IMR-90 (cell line): ENCODE data around the gene DNM3. TPM values are rescaled to one million over a fixed set of nuclear protein-coding genes. Genes with fewer than 3 reads are reported as not detected.

Experiments used
- ATAC-seq: fragments of 200-7000 bp; cut with Tn5 transposase; 2 replicates; pipeline ENCODE4 v1.9.1; 2020; ENCODE audit warnings: low read depth, mild to moderate bottlenecking, moderate library complexity
- BruUV-seq: library from RNA; stranded (reverse); fragments of 400-500 nt; replicated peaks from 2 replicates; lab custom pipeline; 2021; lab: Mats Ljungman, UMichigan
- CTCF ChIA-PET: fragments of 300-600 bp; formaldehyde crosslinking; extraction: SDS; loops from one replicate; lab custom pipeline; 2021; ENCODE audit warnings: antibody characterized with exemption; lab: Yijun Ruan, JAX
- POLR2A ChIA-PET: fragments of 300-600 bp; sonication (Branson Sonifier 250); formaldehyde crosslinking; loops from one replicate; lab custom pipeline; 2022; ENCODE audit warnings: antibody characterized with exemption; ENCODE audit not compliant: unreplicated experiment; lab: Charles Lee
- DNase-seq: peaks from one replicate; pipeline ENCODE4 v3.0.0; 2013
- H2AFZ ChIP-seq: replicated peaks from 2 replicates; pipeline ENCODE3; 2013; ENCODE audit warnings: low read length, mild to moderate bottlenecking; ENCODE audit not compliant: poor library complexity
- H2AK5ac ChIP-seq: 2 replicates; pipeline ENCODE4 v1.6.1; 2013; ENCODE audit warnings: low read depth, low read length, inconsistent platforms
- H2AK9ac ChIP-seq: replicated peaks from 2 replicates; pipeline ENCODE3; 2013; ENCODE audit warnings: mild to moderate bottlenecking, low read depth, low read length, moderate library complexity; ENCODE audit not compliant: poor library complexity
- H2BK120ac ChIP-seq: 2 replicates; pipeline ENCODE4 v1.6.1; 2013; ENCODE audit warnings: low read depth, low read length, inconsistent platforms
- H2BK15ac ChIP-seq: 3 replicates; pipeline ENCODE4 v1.6.1; 2013; ENCODE audit warnings: low read depth, low read length, inconsistent platforms
- H2BK20ac ChIP-seq: 2 replicates; pipeline ENCODE4 v1.6.1; 2013; ENCODE audit warnings: low read depth, mild to moderate bottlenecking, inconsistent platforms, low read length, moderate library complexity
- H2BK5ac ChIP-seq: 2 replicates; pipeline ENCODE4 v1.6.1; 2013; ENCODE audit warnings: mild to moderate bottlenecking, low read depth, low read length, inconsistent platforms; ENCODE audit not compliant: poor library complexity, severe bottlenecking
- H3K14ac ChIP-seq: replicated peaks from 2 replicates; pipeline ENCODE4 v1.6.1; 2013; ENCODE audit warnings: low read depth, low read length, inconsistent platforms
- H3K18ac ChIP-seq: 2 replicates; pipeline ENCODE4 v1.6.1; 2013; ENCODE audit warnings: low read depth, low read length, control low read depth
- H3K23ac ChIP-seq: 2 replicates; pipeline ENCODE4 v1.6.1; 2013; ENCODE audit warnings: low read depth, low read length, inconsistent platforms
- H3K27ac ChIP-seq: 2 replicates; pipeline ENCODE4 v1.5.1; 2013; ENCODE audit warnings: mild to moderate bottlenecking, control low read depth, low read length; ENCODE audit not compliant: insufficient read depth
- H3K27me3 ChIP-seq: 2 replicates; pipeline ENCODE4 v1.6.1; 2013; ENCODE audit warnings: low read length; ENCODE audit not compliant: control insufficient read depth, insufficient read depth
- H3K36me3 ChIP-seq: 2 replicates; pipeline ENCODE4 v1.6.1; 2013; ENCODE audit warnings: low read length, mixed read lengths; ENCODE audit not compliant: control insufficient read depth, insufficient read depth
- H3K4ac ChIP-seq: 2 replicates; pipeline ENCODE4 v1.6.1; 2013; ENCODE audit warnings: low read depth, low read length, inconsistent platforms
- H3K4me1 ChIP-seq: 2 replicates; pipeline ENCODE4 v1.6.1; 2013; ENCODE audit warnings: low read length, mixed read lengths; ENCODE audit not compliant: control insufficient read depth, insufficient read depth
- H3K4me2 ChIP-seq: 2 replicates; pipeline ENCODE4 v1.6.1; 2013; ENCODE audit warnings: low read depth, mild to moderate bottlenecking, control low read depth, low read length, moderate library complexity
- H3K4me3 ChIP-seq: 2 replicates; pipeline ENCODE4 v1.5.1; 2013; ENCODE audit warnings: low read depth, mild to moderate bottlenecking, control low read depth, low read length, moderate library complexity; ENCODE audit not compliant: insufficient read depth
- H3K56ac ChIP-seq: 2 replicates; pipeline ENCODE4 v1.6.1; 2013; ENCODE audit warnings: low read length, inconsistent platforms; ENCODE audit not compliant: insufficient read depth; ENCODE audit errors: extremely low read depth
- H3K79me1 ChIP-seq, 2 experiments: 2 replicates each; pipeline ENCODE4 v1.6.1; 2013; ENCODE audit warnings: low read length in 2 of 2, inconsistent platforms in 1 of 2, low read depth in 1 of 2
- H3K9ac ChIP-seq: 2 replicates; pipeline ENCODE4 v1.6.1; 2013; ENCODE audit warnings: low read depth, low read length, control low read depth
- H3K9me1 ChIP-seq: 2 replicates; pipeline ENCODE4 v1.6.1; 2013; ENCODE audit warnings: low read length, inconsistent platforms; ENCODE audit not compliant: insufficient read depth
- H3K9me3 ChIP-seq: 2 replicates; pipeline ENCODE4 v1.6.1; 2013; ENCODE audit warnings: low read length; ENCODE audit not compliant: control insufficient read depth, insufficient read depth
- H4K20me1 ChIP-seq: 2 replicates; pipeline ENCODE4 v1.6.1; 2013; ENCODE audit warnings: low read length, inconsistent platforms; ENCODE audit not compliant: insufficient read depth
- H4K5ac ChIP-seq: 2 replicates; pipeline ENCODE4 v1.6.1; 2013; ENCODE audit warnings: mild to moderate bottlenecking, low read depth, low read length, control low read depth
- H4K8ac ChIP-seq, 2 experiments: 2 replicates each; pipeline ENCODE4 v1.6.1; 2013; ENCODE audit warnings: low read depth in 2 of 2, low read length in 2 of 2, control low read depth in 1 of 2, inconsistent platforms in 1 of 2
- H4K91ac ChIP-seq: 2 replicates; pipeline ENCODE4 v1.6.1; 2013; ENCODE audit warnings: low read depth, low read length, inconsistent platforms; ENCODE audit not compliant: insufficient read depth
- BHLHE40 ChIP-seq: fragments of 150-350 bp; IDR thresholded peaks from 2 replicates; pipeline ENCODE4 v1.6.1; 2016; ENCODE audit warnings: mild to moderate bottlenecking, low read depth, low read length
- CEBPB ChIP-seq: IDR thresholded peaks from 2 replicates; pipeline ENCODE4 v1.6.1; 2012; ENCODE audit warnings: low read depth, low read length, improper control_type of control experiment
- FOS ChIP-seq: fragments of 150-350 bp; IDR thresholded peaks from 2 replicates; pipeline ENCODE4 v1.6.1; 2016; ENCODE audit warnings: low read depth, low read length
- POLR2A ChIP-seq: IDR thresholded peaks from 2 replicates; pipeline ENCODE4 v1.6.1; 2012; ENCODE audit warnings: mild to moderate bottlenecking, low read depth, low read length
- RFX5 ChIP-seq: IDR thresholded peaks from 2 replicates; pipeline ENCODE4 v1.8.0; 2012; ENCODE audit warnings: low read depth, mild to moderate bottlenecking, low read length, moderate library complexity
- WGBS, 2 experiments: methylation state at CpG; one replicate each; pipeline versions ENCODE4 v1.1.5 to v1.1.7; 2013; ENCODE audit warnings: missing lambda C conversion rate in 2 of 2; ENCODE audit not compliant: insufficient read length in 1 of 2; ENCODE audit errors: extremely low coverage in 2 of 2; 5-methylcytosine and 5-hydroxymethylcytosine counted together
- dilution Hi-C: fragments of 300-500 bp; cut with HindIII; formaldehyde crosslinking; loops from one replicate; pipeline ENCODE4 v1.14.3; 2018; ENCODE audit warnings: low sequenced_read_pairs; ENCODE audit not compliant: unreplicated experiment
- in situ Hi-C: fragments of 300-500 bp; cut with MboI; formaldehyde crosslinking; loops from 3 replicates; pipeline ENCODE4 v1.14.3; 2019; ENCODE audit warnings: low sequenced_read_pairs, inconsistent platforms, mixed read lengths
- intact Hi-C: fragments of 100-400 bp; cut with micrococcal nuclease; formaldehyde crosslinking; loops from 2 replicates; pipeline ENCODE4 v1.10.0; 2022
- polyA plus RNA-seq, 3 experiments: library from polyadenylated mRNA; depleted of rRNA; stranded (reverse); fragments of >200 nt; gene quantifications; 2 replicates each; pipeline ENCODE4 v1.2.3, GENCODE V29; 2012; ENCODE audit warnings: low replicate concordance in 1 of 3
- total RNA-seq: library from RNA; depleted of rRNA; stranded (reverse); fragments of >200 nt; gene quantifications from 2 replicates; pipeline ENCODE4 v1.2.3, GENCODE V29; 2012

Gene DNM3
- total and polyA plus RNA-seq, 2 of the 4 experiments (the other 2 are of a cell fraction) = 0.36 TPM

GRCh38 chr1:172254521-172255222 lies 413.4 kb downstream of the DNM3 start:
- Histone ChIP-seq H3K56ac (peak overlapping the region; percentile 7; the same call in 1 of the 2 replicates), H3K4ac (peak overlapping the region; percentile 81), H3K18ac (peak overlapping the region; percentile 91; the same call in 1 of the 2 replicates), H3K9ac (no peak overlapping the region), H4K91ac (peak overlapping the region; percentile 9; the same call in 1 of the 2 replicates), H3K4me2 (no peak overlapping the region), H2AK5ac (peak overlapping the region; percentile 41; the same call in 1 of the 2 replicates), H2BK120ac (peak overlapping the region; percentile 86), H3K14ac (peak overlapping the region; percentile 65; the same call in 1 of the 2 replicates), H2AK9ac (no peak overlapping the region), H2BK5ac (peak overlapping the region; percentile 70), H4K5ac (peak overlapping the region; percentile 80; the same call in 1 of the 2 replicates), H3K36me3 (no peaks in the 10 kb centered on the region), H3K27ac (no peak overlapping the region), H3K27me3 (no peaks in the 10 kb centered on the region), H3K4me1 (peaks cover 2% of the 10 kb centered on the region; the same call in 1 of the 2 replicates), H2BK20ac (peak overlapping the region; percentile 81; the same call in 1 of the 2 replicates), H3K23ac (peak overlapping the region; percentile 4; the same call in 1 of the 2 replicates), H2BK15ac (peak overlapping the region; percentile 26), H2AFZ (no peak overlapping the region), H3K9me1 (no peaks in the 10 kb centered on the region; the same call in 1 of the 2 replicates), H3K79me1 (no peaks in the 10 kb centered on the region), H4K8ac (peak overlapping the region; percentile 13 to 26; a peak in 3 of 4 replicates), H4K20me1 (no peaks in the 10 kb centered on the region), H3K4me3 (no peak overlapping the region), H3K9me3 (no peaks in the 10 kb centered on the region)
- ChIA-PET CTCF (no interaction called here), POLR2A (no interaction called here)
- dilution Hi-C loops (no loop called here), intact Hi-C loops (loop anchor here (5.0 kb wide), 1 partner anchor 143 kb away; no protein-coding TSS in a partner anchor), in situ Hi-C loops (no loop called here)
- ATAC-seq (peak; percentile 94), DNase-seq (peak; percentile 92)
- WGBS, 2 experiments = no CpG with 5 or more reads among the region's 3 CpGs
- TF ChIP-seq CEBPB (peak; percentile 27; the same call in 1 of the 2 replicates), FOS (peak; percentile 92), RFX5 (no peak), BHLHE40 (peak; percentile 34; the same call in 1 of the 2 replicates), POLR2A (no peak)
- BruUV-seq = no TSS peak
